ENCODE measurements around the gene DLG2. TPM values are rescaled to one million over a fixed set of nuclear protein-coding genes. Genes with fewer than 3 reads are reported as not detected.

DLG2 gene
- total RNA-seq, 4 donors from 2014 or later, result 6.5 to 14.6 (median 7.2) TPM

GRCh38 chr11:83836883-83837654 is 1790.1 kb downstream of the DLG2 start:
- Histone ChIP-seq H3K27me3 (no peaks in the 10 kb centered on the region), H3K36me3 (no peaks in the 10 kb centered on the region), H3K9me3 (no peaks in the 10 kb centered on the region), H3K4me1 (no peaks in the 10 kb centered on the region), H3K4me3 (no peak overlapping the region), H3K27ac (no peak overlapping the region)
- TF ChIP-seq CTCF (IDR thresholded peaks at IDR 0.05) (peak; percentile 49 to 61 (median 52)), POLR2A (IDR thresholded peaks at IDR 0.05) (no peak)
- peak in 1 of 2 donors; percentile 10 for DNase-seq (ENCODE audit: low spot score in 2 of 2)
- WGBS, 2 donors, result 58 to 64% methylated on average over 10 of the region's 10 CpGs

- no peaks in the 10 kb centered on the region for H3K4me1 ChIP-seq
- DNase-seq (ENCODE audit: low spot score in 2 of 2), result no peak
- H3K9me3 ChIP-seq, result no peaks in the 10 kb centered on the region
- no peak overlapping the region for H3K27ac ChIP-seq
- no peak overlapping the region for H3K4me3 ChIP-seq
- TF ChIP-seq CTCF (IDR thresholded peaks at IDR 0.05), result no peak
- no peak for TF ChIP-seq POLR2A (IDR thresholded peaks at IDR 0.05)
- TF ChIP-seq EP300 (IDR thresholded peaks at IDR 0.05), result no peak
- H3K36me3 ChIP-seq, result no peaks in the 10 kb centered on the region
- H3K27me3 ChIP-seq, result no peaks in the 10 kb centered on the region
These were observed 1791.1 kb downstream of the DLG2 start for GRCh38 chr11:83836065-83836464.

DNA sequence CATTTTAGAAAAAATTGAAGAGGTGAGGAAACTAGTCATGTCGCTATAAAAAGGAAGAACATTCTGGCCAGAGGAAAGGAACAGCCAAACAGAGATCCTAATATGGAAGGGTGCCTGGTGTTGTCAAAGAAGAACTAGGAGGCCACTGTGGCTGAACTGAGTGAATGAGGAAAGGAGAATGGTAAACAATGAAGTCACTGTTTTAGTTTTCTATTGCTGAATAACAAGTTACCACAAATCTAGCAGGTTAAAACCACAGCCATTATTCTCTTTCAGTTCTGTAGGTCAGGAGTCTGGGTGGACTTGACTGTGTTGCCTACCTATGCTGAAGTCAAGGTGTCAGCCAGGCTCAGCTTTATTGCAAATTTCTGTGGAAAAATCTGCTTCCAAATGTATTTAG is 1791.7 kb downstream of the DLG2 start:
- Histone ChIP-seq H3K9me3 (no peaks in the 10 kb centered on the region), H3K27ac (no peak overlapping the region), H3K27me3 (no peaks in the 10 kb centered on the region), H3K4me3 (no peak overlapping the region), H3K36me3 (no peaks in the 10 kb centered on the region), H3K4me1 (no peaks in the 10 kb centered on the region)
- 35 to 42% methylated on average over 1 of the region's 1 CpG for WGBS, 2 donors
- TF ChIP-seq CTCF (IDR thresholded peaks at IDR 0.05) (no peak), EP300 (IDR thresholded peaks at IDR 0.05) (no peak), POLR2A (IDR thresholded peaks at IDR 0.05) (no peak)
- no peak for DNase-seq (ENCODE audit: low spot score in 2 of 2)

- H3K36me3 ChIP-seq, result no peaks in the 10 kb centered on the region
- H3K27me3 ChIP-seq, result no peaks in the 10 kb centered on the region
- H3K9me3 ChIP-seq, result no peaks in the 10 kb centered on the region
- no peak for DNase-seq (ENCODE audit: low spot score in 2 of 2)
- no peak overlapping the region for H3K27ac ChIP-seq
- no peak overlapping the region for H3K4me3 ChIP-seq
- H3K4me1 ChIP-seq, result no peaks in the 10 kb centered on the region
- TF ChIP-seq EP300 (IDR thresholded peaks at IDR 0.05) (no peak), POLR2A (IDR thresholded peaks at IDR 0.05) (no peak), CTCF (IDR thresholded peaks at IDR 0.05) (no peak)
These were observed 1795.2 kb downstream of the DLG2 start for GRCh38 chr11:83831929-83832328.

GRCh38 chr11:83827940-83828554 is 1799.1 kb downstream of the DLG2 start:
- Histone ChIP-seq H3K27me3 (no peaks in the 10 kb centered on the region), H3K27ac (no peak overlapping the region), H3K36me3 (no peaks in the 10 kb centered on the region), H3K9me3 (no peaks in the 10 kb centered on the region), H3K4me1 (no peaks in the 10 kb centered on the region), H3K4me3 (peak overlapping the region in 1 of 4 donors; percentile 24)
- peak; percentile 43 to 58 (median 46) for TF ChIP-seq CTCF (IDR thresholded peaks at IDR 0.05)
- TF ChIP-seq POLR2A (IDR thresholded peaks at IDR 0.05), result no peak
- 51 to 59% methylated on average over 5 of the region's 5 CpGs for WGBS, 2 donors
- DNase-seq (ENCODE audit: low spot score in 2 of 2), result no peak

All from tibial nerve (tissue), 4 donors.